Measurements from ENCODE around the gene SLC25A28. TPM values are rescaled to one million over a fixed set of nuclear protein-coding genes. Genes with fewer than 3 reads are reported as not detected.

Gene SLC25A28
- total RNA-seq, 1 donor, result 16.0 TPM

DNA sequence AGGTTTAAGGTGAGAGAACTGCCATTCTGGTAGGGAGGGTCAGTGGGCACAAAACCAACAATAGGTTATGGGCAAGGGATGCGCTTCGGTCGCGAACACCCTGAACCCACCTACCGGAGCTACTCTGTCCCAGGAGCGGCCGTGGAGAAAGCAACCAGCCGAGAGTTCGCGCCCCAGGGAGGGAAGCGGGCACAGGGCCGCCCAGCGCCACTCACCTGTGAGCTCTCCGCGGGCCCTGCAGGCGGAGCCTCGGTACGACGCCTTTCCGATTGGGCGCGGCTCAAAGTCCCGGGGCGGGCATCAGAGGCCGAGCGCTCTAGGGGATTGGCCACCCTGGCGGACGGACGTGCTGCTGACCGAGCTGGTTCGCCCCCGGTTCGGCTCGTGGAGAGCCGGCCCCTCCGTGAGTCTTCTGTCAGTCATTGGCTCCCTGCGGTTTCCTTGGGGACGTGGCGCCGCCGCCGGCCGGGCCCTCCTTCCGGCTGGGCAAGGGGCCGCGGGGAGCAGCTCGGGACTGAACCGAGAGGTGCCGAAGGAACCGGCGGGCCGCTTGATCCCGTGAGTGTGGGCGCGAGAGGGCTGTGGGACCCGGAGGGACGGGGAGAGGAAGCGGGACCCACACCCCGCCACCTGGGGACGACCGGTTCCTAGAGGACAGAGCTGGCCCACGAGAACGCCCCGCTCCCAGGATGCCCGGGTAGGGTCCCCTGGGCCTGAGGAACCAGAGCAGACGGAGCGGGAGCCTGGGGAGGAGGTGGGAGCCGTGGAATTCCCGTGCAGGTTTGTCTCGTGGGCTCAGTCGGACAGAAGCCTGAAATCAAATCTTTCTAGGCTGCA, 39.0 kb upstream of the SLC25A28 start, which contains the start of gene ENTPD7:
Gene ENTPD7 (plus strand): TSS at position 479 of the 837 bp plus-strand sequence. CDS start 448 bp downstream, outside the sequence.
- H3K4me3 ChIP-seq (ENCODE audit: low read depth, low read length), result peak within 1 kb of the TSS; percentile 82
- TF ChIP-seq, protein P1, sequence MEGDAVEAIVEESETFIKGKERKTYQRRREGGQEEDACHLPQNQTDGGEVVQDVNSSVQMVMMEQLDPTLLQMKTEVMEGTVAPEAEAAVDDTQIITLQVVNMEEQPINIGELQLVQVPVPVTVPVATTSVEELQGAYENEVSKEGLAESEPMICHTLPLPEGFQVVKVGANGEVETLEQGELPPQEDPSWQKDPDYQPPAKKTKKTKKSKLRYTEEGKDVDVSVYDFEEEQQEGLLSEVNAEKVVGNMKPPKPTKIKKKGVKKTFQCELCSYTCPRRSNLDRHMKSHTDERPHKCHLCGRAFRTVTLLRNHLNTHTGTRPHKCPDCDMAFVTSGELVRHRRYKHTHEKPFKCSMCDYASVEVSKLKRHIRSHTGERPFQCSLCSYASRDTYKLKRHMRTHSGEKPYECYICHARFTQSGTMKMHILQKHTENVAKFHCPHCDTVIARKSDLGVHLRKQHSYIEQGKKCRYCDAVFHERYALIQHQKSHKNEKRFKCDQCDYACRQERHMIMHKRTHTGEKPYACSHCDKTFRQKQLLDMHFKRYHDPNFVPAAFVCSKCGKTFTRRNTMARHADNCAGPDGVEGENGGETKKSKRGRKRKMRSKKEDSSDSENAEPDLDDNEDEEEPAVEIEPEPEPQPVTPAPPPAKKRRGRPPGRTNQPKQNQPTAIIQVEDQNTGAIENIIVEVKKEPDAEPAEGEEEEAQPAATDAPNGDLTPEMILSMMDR (IDR thresholded peaks at IDR 0.05; ENCODE audit: insufficient read depth, low read depth, low read length), result no peak
- DNase-seq (ENCODE audit: low read depth), result peak; percentile 96

DNA sequence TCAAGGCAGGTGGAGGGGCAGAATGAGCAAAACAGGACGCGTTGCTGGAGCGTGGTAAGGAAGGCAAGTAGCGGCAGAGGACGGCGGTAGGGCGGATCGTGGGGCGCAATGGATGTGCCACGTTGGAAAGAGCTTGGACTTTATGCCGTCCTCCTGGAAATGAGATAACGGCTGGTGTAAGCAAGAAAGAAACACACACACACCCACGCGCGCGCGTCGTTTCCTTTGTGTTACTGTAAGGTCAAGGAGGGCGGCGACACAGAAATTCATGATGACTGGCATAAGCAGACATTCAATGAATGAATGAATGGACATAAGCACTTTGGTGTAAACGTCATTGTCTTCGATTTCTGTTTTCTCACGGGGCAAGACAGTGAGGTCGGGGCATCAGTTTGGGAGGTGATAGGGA, 38.4 kb upstream of the SLC25A28 start:
- H3K4me3 ChIP-seq (ENCODE audit: low read depth, low read length), result peak overlapping the region; percentile 82
- DNase-seq (ENCODE audit: low read depth), result peak; percentile 25
- TF ChIP-seq, protein P1 (IDR thresholded peaks at IDR 0.05; ENCODE audit: insufficient read depth, low read depth, low read length), result no peak

GRCh38 chr10:99656199-99657064, 36.2 kb upstream of the SLC25A28 start:
- DNase-seq (ENCODE audit: low read depth), result peak; percentile 4
- TF ChIP-seq, protein P1 (IDR thresholded peaks at IDR 0.05; ENCODE audit: insufficient read depth, low read depth, low read length), result no peak
- no peak overlapping the region for H3K4me3 ChIP-seq (ENCODE audit: low read depth, low read length)

DNA sequence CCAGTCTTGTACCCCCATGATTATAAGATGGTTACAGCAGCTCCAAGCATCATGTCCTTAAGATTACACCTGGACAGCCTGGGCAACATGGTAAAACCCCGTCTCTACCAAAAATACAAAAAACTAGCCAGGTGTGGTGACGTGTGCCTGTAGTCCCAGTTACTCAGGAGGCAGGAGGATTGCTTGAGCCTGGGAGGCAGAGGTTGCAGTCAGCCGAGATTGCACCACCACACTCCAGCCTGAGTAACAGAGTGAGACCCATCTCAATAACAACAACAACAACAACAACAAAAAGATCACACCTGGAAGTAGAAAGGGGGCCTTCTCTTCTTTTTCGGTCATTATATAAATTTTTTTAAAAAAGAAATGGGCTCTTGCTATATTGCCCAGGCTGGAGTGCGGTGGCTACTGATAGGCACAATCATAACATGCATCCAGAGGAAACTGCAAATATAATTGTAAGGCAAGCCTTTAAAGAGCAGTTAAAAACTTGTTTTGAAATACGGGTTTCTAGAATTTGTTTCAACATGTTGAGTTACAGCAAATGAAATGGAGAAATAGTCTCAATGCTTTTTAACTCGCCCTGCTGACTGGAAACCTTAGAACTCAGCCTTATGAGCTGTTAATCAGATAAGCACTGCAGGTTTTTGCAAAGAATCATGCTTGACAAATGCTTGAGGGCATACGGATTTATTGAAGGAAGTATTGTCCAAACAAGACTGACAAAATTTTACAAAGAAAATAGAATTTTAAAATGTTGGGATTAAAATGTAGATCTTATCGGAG, 34.3 kb upstream of the SLC25A28 start:
- TF ChIP-seq, protein P1 (IDR thresholded peaks at IDR 0.05; ENCODE audit: insufficient read depth, low read depth, low read length), result no peak
- no peak overlapping the region for H3K4me3 ChIP-seq (ENCODE audit: low read depth, low read length)
- peak; percentile 10 for DNase-seq (ENCODE audit: low read depth)

GRCh38 chr10:99652800-99653390, 32.7 kb upstream of the SLC25A28 start:
- TF ChIP-seq, protein P1 (IDR thresholded peaks at IDR 0.05; ENCODE audit: insufficient read depth, low read depth, low read length), result no peak
- no peak for DNase-seq (ENCODE audit: low read depth)
- no peak overlapping the region for H3K4me3 ChIP-seq (ENCODE audit: low read depth, low read length)

DNA sequence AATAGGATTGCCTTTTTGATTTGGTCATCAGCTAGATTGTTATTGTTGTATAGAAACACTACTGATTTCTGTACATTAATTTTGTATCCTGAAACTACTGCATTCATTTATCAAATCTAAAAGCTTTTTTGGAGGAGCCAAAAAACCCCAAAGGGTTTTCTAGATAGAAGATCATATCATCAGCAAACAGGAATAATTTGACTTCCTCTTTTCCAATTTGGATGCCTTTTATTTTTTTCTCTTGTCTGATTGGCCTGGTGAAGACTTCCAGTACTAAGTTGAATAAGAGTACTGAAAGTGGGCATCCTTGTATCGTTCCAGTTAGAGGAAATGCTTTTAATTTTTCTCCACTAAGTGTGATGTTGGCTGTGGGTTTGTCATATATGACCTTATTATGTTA, 28.5 kb upstream of the SLC25A28 start:
- H3K4me3 ChIP-seq (ENCODE audit: low read depth, low read length), result no peak overlapping the region
- DNase-seq (ENCODE audit: low read depth), result no peak
- TF ChIP-seq, protein P1 (IDR thresholded peaks at IDR 0.05; ENCODE audit: insufficient read depth, low read depth, low read length), result no peak
